IPS-18c (cell line): ENCODE measurements around the gene RTCA.
"Not testable (repeated sequence)": the region's sequence is repeated elsewhere in the genome, so short reads cannot be mapped to it uniquely, and the experiment has no call there.

Experiments used
- H3K4me3 ChIP-seq: 2 replicates; pipeline ENCODE4 v1.7.0; 2013; ENCODE audit warnings: low read depth, mild to moderate bottlenecking, low read length, moderate library complexity; ENCODE audit not compliant: insufficient read depth
- H3K9me3 ChIP-seq: one replicate; pipeline ENCODE4 v1.6.1; 2013; ENCODE audit warnings: mild to moderate bottlenecking, low read length, moderate library complexity; ENCODE audit not compliant: control insufficient read depth, insufficient read depth

The RTCA gene

DNA sequence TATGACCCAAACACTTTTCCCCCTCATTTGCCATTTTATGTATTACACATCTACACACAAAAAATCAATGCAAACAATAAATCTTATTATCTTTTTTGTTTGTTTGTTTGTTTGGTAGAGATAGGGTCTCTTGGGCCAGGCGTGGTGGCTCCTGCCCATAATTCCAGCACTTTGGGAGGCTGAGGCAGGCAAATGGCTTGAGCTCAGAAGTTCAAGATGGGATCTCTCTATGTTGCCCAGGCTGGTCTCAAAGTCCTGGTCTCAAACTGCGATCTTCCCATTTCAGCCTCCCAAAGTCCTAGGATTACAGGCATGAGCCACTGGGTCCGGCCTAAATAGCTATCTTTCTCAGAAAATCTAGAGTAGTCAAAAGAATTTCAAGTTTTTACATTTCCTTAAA lies 15.2 kb upstream of the RTCA start:
- Histone ChIP-seq H3K4me3 (no peak overlapping the region), H3K9me3 (no peaks in the 10 kb centered on the region)

- Histone ChIP-seq H3K4me3 (no peak overlapping the region), H3K9me3 (no peaks in the 10 kb centered on the region)
These were observed 13.1 kb upstream of the RTCA start for GRCh38 chr1:100252901-100253300.

DNA sequence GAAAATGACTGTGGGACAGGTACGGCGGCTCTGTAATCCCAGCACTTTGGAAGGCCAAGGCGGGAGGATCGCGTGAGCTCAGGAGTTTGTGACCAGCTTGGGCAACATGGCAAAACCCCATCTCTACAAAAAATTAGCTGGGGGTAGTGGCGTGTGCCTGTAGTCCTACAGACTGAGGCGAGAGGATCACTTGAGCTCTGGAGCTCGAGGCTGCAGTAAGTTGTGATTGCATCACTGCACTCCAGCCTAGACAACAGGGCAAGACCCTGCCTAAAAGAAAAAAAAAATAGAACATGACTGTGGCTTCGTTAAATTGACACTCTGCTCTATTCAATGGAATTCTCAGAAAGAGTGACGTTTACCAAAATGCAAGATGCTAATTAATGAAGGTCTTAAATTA lies 12.5 kb upstream of the RTCA start:
- Histone ChIP-seq H3K9me3 (no peaks in the 10 kb centered on the region), H3K4me3 (no peak overlapping the region)

DNA sequence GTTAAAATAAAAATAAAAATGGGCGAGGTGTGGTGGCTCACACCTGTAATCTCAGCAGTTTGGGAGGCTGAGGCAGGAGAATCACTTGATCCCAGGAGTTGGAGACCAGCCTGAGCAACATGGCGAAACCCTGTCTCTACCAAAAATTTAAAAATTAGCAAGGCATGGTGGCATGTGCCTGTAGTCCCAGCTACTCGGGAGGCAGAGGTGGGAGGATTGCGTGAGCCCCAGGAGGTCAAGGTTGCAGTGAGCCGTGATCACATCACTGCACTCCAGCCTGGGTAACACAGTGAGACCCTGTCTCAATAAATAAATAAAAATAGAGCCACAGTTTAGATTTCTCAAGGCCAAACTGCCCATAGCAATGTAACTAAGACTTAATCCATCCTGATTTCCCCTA lies 9.7 kb upstream of the RTCA start:
- H3K4me3 ChIP-seq, H3K9me3 ChIP-seq: not testable (repeated sequence)

- not testable (repeated sequence) for H3K9me3 ChIP-seq, H3K4me3 ChIP-seq
These were observed 7.6 kb upstream of the RTCA start for GRCh38 chr1:100258427-100258826.

GRCh38 chr1:100261686-100262085 lies 4.3 kb upstream of the RTCA start:
- Histone ChIP-seq H3K4me3 (no peak overlapping the region), H3K9me3 (no peaks in the 10 kb centered on the region)

DNA sequence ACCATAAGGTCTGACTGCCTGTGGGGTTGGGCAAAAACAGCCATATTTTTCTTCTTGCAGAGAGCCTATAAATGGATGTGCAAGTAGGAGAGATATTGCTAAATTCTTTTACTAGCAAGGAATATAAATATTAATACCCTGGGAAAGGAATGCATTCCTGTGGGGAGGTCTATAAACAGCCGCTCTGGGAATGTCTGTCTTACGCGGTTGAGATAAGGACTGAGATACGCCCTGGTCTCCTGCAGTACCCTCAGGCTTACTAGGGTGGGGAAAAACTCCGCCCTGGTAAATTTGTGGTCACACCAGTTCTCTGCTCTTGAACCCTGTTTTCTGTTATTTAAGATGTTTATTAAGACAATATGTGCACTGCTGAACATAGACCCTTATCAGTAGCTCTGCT lies 1.9 kb upstream of the RTCA start:
- not testable (repeated sequence) for H3K4me3 ChIP-seq, H3K9me3 ChIP-seq

GRCh38 chr1:100265562-100265930 lies 470 bp upstream of the RTCA start:
- Histone ChIP-seq H3K4me3 (peak overlapping the region; percentile 96), H3K9me3 (no peaks in the 10 kb centered on the region)

GRCh38 chr1:100266741-100267140 lies 725 bp downstream of the RTCA start:
- H3K9me3 ChIP-seq: no peaks in the 10 kb centered on the region
- peak overlapping the region; percentile 96 for H3K4me3 ChIP-seq

- peak overlapping the region; percentile 96; the same call in 1 of the 2 replicates for H3K4me3 ChIP-seq
These were observed 1.3 kb downstream of the RTCA start for GRCh38 chr1:100267284-100267683.

GRCh38 chr1:100268202-100268601 lies 2.2 kb downstream of the RTCA start:
- H3K4me3 ChIP-seq: no peak overlapping the region
- no peaks in the 10 kb centered on the region for H3K9me3 ChIP-seq

More at GRCh38 chr1:100267284-100267683, 1.3 kb downstream of the RTCA start:
- no peaks in the 10 kb centered on the region for H3K9me3 ChIP-seq

DNA sequence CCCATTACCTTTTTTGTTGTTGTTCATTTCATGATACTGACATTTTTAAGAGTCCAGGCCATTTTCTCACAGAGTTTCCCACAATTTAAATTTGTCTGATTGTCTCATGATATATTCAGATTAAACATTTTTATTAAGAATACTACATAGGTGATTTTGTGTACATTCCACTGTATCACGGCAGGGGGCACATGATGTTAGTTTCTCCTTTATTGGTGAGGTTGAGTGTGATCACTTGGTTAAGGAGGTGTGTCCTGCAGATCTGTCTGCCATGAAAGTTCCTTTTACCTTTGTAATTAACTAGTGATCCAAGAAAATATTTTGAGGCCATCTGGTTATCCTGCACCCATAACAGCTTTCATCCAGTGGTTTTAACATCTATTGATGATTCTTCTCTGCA lies 11.8 kb downstream of the RTCA start:
- no peaks in the 10 kb centered on the region for H3K9me3 ChIP-seq
- no peak overlapping the region for H3K4me3 ChIP-seq

DNA sequence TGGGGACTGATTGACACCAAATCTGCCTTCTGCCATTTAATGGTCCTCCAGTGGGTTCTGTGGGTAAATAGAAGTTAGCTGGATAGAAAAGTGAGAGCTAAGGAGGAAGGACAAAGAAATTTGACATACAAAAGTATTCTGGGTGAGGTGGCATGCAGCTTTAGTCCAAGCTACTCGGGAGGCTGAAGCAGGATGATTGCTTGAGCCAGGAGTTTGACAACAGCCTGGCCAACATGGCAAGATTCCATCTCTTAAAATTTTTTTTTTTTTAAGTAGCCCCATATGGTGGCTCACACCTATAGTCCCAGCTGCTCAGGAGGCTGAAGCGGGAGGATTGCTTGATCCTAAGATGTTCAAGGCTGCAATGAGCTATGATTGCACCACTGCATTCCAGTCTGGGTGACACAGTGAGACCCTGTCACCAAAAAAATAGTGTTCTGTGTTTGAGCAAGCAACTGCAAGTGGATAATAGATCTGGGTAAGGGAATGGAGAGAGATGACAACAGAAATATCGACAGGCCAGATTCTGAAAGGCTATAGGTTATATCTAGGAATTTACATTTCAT lies 13.4 kb downstream of the RTCA start:
- H3K9me3 ChIP-seq: no peaks in the 10 kb centered on the region
- no peak overlapping the region for H3K4me3 ChIP-seq

GRCh38 chr1:100279954-100280682 lies 14.1 kb downstream of the RTCA start:
- Histone ChIP-seq H3K9me3 (no peaks in the 10 kb centered on the region), H3K4me3 (no peak overlapping the region)

DNA sequence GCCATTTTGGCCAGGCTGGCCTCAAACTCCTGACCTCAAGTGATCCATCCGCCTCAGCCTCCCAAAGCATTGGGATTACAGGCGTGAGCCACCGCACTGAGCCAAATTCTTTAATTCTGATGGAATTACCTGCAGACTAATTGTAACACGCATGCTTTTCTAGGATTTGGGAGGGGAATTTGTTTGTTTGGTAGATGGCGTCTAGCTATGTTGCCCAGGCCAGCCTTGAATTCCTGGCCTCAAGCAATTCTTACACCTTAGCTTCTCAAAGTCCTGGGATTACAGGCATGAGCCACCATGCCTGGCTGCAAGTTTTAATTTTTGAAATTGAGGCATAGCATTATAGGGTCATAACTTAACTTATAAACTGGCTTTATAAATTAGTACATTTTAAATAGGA lies 18.6 kb downstream of the RTCA start:
- Histone ChIP-seq H3K4me3 (no peak overlapping the region), H3K9me3 (no peaks in the 10 kb centered on the region)

GRCh38 chr1:100287162-100287561 lies 21.1 kb downstream of the RTCA start:
- H3K9me3 ChIP-seq: no peaks in the 10 kb centered on the region
- H3K4me3 ChIP-seq: no peak overlapping the region

DNA sequence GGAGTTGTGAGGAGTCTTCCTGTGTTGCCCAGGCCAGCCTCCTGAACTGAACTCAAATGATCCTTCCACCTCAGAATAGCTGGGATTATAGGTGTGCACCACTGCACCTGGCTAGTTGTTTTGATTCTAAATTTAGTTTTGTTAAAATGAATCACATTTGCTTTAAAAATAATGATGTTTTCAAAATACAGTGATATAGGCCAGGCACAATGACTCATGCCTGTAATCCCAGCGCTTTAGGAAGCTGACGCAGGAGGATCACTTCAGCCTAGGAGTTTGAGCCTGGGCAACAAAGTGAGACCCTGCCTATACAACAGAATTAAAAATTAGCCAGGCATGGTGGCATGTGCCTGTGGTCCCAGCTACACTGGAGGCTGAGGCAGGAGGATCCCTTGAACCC lies 24.3 kb downstream of the RTCA start:
- H3K4me3 ChIP-seq: no peak overlapping the region
- H3K9me3 ChIP-seq: no peaks in the 10 kb centered on the region

- Histone ChIP-seq H3K9me3 (no peaks in the 10 kb centered on the region), H3K4me3 (no peak overlapping the region)
These were observed 26.7 kb downstream of the RTCA start for GRCh38 chr1:100292711-100293110.

GRCh38 chr1:100296140-100296539 lies 30.1 kb downstream of the RTCA start:
- Histone ChIP-seq H3K4me3 (no peak overlapping the region), H3K9me3 (no peaks in the 10 kb centered on the region)
